GM19025 (cell line): ENCODE data around the gene CHST13.
"Not testable (repeated sequence)": the region's sequence is repeated elsewhere in the genome, so short reads cannot be mapped to it uniquely, and the experiment has no call there.

ENCODE experiments used
- ATAC-seq: cut with Tn5 transposase; IDR thresholded peaks from one replicate; pipeline ENCODE4 v1.9.1; 2021; ENCODE audit warnings: mild to moderate bottlenecking, low read depth, moderate library complexity; ENCODE audit not compliant: unreplicated experiment

Gene CHST13

GRCh38 chr3:126577261-126577660, 53.3 kb downstream of the CHST13 start:
- ATAC-seq: no peak

GRCh38 chr3:126578702-126579101, 54.7 kb downstream of the CHST13 start:
- ATAC-seq: no peak

- ATAC-seq: no peak
These were observed 56.8 kb downstream of the CHST13 start for GRCh38 chr3:126580746-126581145.

- no peak for ATAC-seq
These were observed 57.6 kb downstream of the CHST13 start for GRCh38 chr3:126581569-126581968.

- no peak for ATAC-seq
These were observed 58.4 kb downstream of the CHST13 start for GRCh38 chr3:126582311-126582710.

- not testable (repeated sequence) for ATAC-seq
These were observed 67.6 kb downstream of the CHST13 start for GRCh38 chr3:126591515-126591914.
